Measurements from ENCODE around the gene HHLA2. TPM values are rescaled to one million over a fixed set of nuclear protein-coding genes. Genes with fewer than 3 reads are reported as not detected.

The HHLA2 gene
- total and polyA plus RNA-seq, 2 of the 8 experiments (the other 6 are each of a cell fraction or from before 2014, with no cell fraction given) = not detected

GRCh38 chr3:108251844-108252243 lies 44.5 kb upstream of the HHLA2 start:
- Histone ChIP-seq H3K23ac (ENCODE audit: insufficient read length) (no peak overlapping the region), H4K91ac (replicated peaks; ENCODE audit: insufficient read length, low read length) (no peak overlapping the region), H3K4me1 (replicated peaks in 1 of 4; ENCODE audit: control insufficient read depth in 3 of 4, insufficient read depth in 4 of 4, low read length in 3 of 4) (no peaks in the 10 kb centered on the region), H2BK15ac (ENCODE audit: low read length) (no peak overlapping the region), H3K4me3 (ENCODE audit: extremely low read depth in 1 of 4, insufficient read depth in 2 of 4, low read depth in 3 of 4, low read length in 4 of 4) (no peak overlapping the region), H3K14ac (ENCODE audit: insufficient read length) (no peak overlapping the region), H3K4me2 (ENCODE audit: insufficient read depth in 1 of 2, low read depth in 2 of 2, low read length in 2 of 2) (no peak overlapping the region), H3K27me3 (replicated peaks in 1 of 4; ENCODE audit: control insufficient read depth in 3 of 4, extremely low read depth in 1 of 4, insufficient read depth in 3 of 4, low read length in 3 of 4) (peaks cover 0 to 1% (median 0%) of the 10 kb centered on the region in 4 experiments; a peak in 1 of 7 replicates), H2BK5ac (ENCODE audit: low read depth, low read length) (no peak overlapping the region), H3K9ac (replicated peaks in 1 of 4; ENCODE audit: extremely low read depth in 1 of 4, low read depth in 3 of 4, low read length in 3 of 4) (no peak overlapping the region), H4K8ac (ENCODE audit: extremely low read depth, insufficient read depth, low read length) (no peak overlapping the region), H2BK20ac (ENCODE audit: low read length) (no peak overlapping the region), H3K4ac (replicated peaks; ENCODE audit: insufficient read length, low read depth, low read length) (no peak overlapping the region), H3K36me3 (ENCODE audit: control insufficient read depth in 2 of 4, insufficient read depth in 4 of 4, low read length in 3 of 4) (no peaks in the 10 kb centered on the region), H3K27ac (ENCODE audit: low read depth, low read length) (no peak overlapping the region), H3K18ac (ENCODE audit: extremely low read depth, low read length) (no peak overlapping the region), H4K20me1 (replicated peaks in 1 of 2; ENCODE audit: control insufficient read depth in 1 of 2, insufficient read depth in 2 of 2, low read length in 2 of 2) (no peaks in the 10 kb centered on the region), H2BK12ac (ENCODE audit: low read depth, low read length) (no peak overlapping the region), H3K56ac (replicated peaks; ENCODE audit: insufficient read length, low read depth, low read length) (no peak overlapping the region), H4K5ac (ENCODE audit: insufficient read length, low read depth, low read length) (no peak overlapping the region), H2AFZ (ENCODE audit: low read length) (no peak overlapping the region), H2BK120ac (replicated peaks; ENCODE audit: low read depth, low read length) (no peak overlapping the region), H3K79me1 (ENCODE audit: low read depth, low read length) (no peaks in the 10 kb centered on the region), H3K23me2 (ENCODE audit: low read depth, low read length) (no peaks in the 10 kb centered on the region), H3K9me3 (ENCODE audit: insufficient read depth in 2 of 2, low read depth in 1 of 2, low read length in 1 of 2) (no peaks in the 10 kb centered on the region), H3K79me2 (ENCODE audit: control insufficient read depth in 1 of 2, insufficient read depth in 2 of 2, low read length in 2 of 2) (no peaks in the 10 kb centered on the region), H2AK5ac (ENCODE audit: low read depth, low read length) (no peak overlapping the region)
- ChIA-PET POLR2A (ENCODE audit: partially characterized antibody) (no interaction called here), CTCF (ENCODE audit: partially characterized antibody) (interaction anchor here (0.7 to 1.2 kb wide), 2 partner anchors 9 to 301 kb away, joined by 3 read pairs; no protein-coding TSS in a partner anchor)
- DNase-seq (ENCODE audit: low read depth in 1 of 2, low spot score in 2 of 2) (no peak), FAIRE-seq (no peak)
- WGBS, 2 experiments (ENCODE audit: extremely low coverage in 1 of 2, insufficient coverage in 1 of 2, insufficient read length in 1 of 2, insufficient replicate concordance in 2 of 2, low coverage in 1 of 2, low lambda C conversion rate in 2 of 2, missing lambda C conversion rate in 1 of 2) = 89% methylated on average over 1 of the region's 1 CpG; no CpG with 5 or more reads in 1 of the 2 experiments
- TF ChIP-seq GTF2F1 (IDR thresholded peaks at IDR 0.05; ENCODE audit: borderline replicate concordance, low read depth, low read length) = no peak
- no peak for TF ChIP-seq POLR2A (IDR thresholded peaks at IDR 0.05; ENCODE audit: control extremely low read depth in 1 of 2, low read depth in 2 of 2, low read length in 2 of 2)
- no peak for TF ChIP-seq CHD2 (IDR thresholded peaks at IDR 0.05; ENCODE audit: low read length)
- no peak for TF ChIP-seq RFX5 (IDR thresholded peaks at IDR 0.05; ENCODE audit: borderline replicate concordance, low read depth, low read length)
- no peak for TF ChIP-seq SP4 (IDR thresholded peaks at IDR 0.05; ENCODE audit: low read length)
- TF ChIP-seq EP300 (IDR thresholded peaks at IDR 0.05; ENCODE audit: borderline replicate concordance in 1 of 2, low read depth in 2 of 2, low read length in 2 of 2) = no peak
- no peak for TF ChIP-seq PHF8 (conservative IDR thresholded peaks at IDR 0.05; ENCODE audit: low read depth, low read length)
- no peak for TF ChIP-seq CEBPB (IDR thresholded peaks at IDR 0.05; ENCODE audit: low read depth, low read length)
- no peak for TF ChIP-seq TCF12 (IDR thresholded peaks at IDR 0.05; ENCODE audit: low read depth, low read length)
- no peak for TF ChIP-seq ASH2L (IDR thresholded peaks at IDR 0.05; ENCODE audit: low read length)
- no peak for TF ChIP-seq SUZ12 (IDR thresholded peaks at IDR 0.05; ENCODE audit: low read length)
